GM19395 (cell line): ENCODE data around the gene GPR55.

Experiments used
- ATAC-seq: cut with Tn5 transposase; IDR thresholded peaks from one replicate; pipeline ENCODE4 v1.9.1; 2021; ENCODE audit warnings: mild to moderate bottlenecking, moderate library complexity; ENCODE audit not compliant: unreplicated experiment

Gene GPR55

DNA sequence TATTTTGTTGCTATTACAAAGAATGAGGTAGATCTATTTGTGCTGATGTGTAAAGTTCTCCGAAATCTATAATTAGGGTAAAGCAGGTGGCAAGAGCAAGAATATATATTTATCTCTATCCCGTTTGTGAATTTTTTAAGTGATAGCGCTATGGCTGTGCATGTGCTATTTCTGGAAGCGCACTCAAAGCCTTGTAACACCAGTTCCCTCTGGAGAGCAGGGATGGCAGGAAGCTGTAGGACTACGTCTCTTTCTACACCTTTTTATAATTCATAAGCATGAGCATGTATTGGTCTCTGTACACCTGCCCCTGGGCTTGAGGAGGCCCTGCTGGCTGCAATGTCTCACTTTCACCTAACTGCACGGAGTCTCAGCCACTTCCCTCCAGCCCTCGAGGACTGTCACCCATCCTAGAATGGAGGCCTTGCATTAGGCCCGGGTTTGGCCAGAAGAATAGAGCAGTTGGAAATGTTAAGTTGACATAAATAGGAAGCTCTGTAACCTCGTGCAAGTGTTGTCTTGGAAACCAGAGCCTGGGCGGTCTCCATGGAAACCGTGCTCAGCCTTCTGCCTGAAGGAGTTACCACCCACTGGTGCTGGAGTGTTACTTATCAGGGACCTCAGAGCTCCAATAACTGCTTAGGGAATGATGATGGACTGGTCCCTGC, 39.4 kb downstream of the GPR55 start:
- ATAC-seq = no peak

DNA sequence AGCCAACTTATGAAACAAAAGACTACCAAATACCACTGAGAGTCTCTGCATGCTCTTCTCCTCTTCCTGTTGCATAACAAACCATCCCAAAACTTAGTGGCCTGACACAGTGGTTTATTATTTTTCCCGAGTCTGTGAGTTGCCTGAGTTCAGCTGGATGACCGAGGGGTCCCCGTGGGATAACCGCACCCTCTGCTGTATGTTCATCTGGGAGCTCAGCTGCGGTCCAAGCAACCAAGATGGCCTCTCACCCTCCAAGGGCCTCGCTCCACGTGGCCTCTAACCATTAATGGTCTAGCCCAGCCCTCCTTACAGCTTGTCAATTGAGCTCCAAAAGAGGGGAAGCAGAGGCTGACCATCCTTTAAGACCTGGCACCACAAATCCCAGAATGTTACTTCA, 43.2 kb downstream of the GPR55 start:
- ATAC-seq = no peak

DNA sequence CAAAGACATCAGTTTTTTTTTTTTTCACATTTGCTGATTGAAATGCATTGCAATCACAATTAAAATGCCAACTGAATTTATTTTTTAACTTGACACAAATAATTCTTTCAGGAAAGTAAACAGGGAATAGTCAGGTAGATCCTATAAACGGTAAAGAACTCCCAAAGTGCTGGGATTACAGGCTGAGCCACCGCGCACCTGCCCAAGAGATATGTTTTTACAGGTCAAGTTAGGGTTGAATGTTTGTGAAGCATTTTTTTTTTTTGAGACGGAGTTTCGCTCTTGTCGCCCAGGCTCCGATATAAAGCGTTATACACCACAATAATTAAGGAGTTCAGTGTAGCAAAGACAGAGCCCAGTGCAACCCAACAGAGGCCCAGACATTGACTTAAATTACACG, 45.2 kb downstream of the GPR55 start:
- ATAC-seq = no peak

DNA sequence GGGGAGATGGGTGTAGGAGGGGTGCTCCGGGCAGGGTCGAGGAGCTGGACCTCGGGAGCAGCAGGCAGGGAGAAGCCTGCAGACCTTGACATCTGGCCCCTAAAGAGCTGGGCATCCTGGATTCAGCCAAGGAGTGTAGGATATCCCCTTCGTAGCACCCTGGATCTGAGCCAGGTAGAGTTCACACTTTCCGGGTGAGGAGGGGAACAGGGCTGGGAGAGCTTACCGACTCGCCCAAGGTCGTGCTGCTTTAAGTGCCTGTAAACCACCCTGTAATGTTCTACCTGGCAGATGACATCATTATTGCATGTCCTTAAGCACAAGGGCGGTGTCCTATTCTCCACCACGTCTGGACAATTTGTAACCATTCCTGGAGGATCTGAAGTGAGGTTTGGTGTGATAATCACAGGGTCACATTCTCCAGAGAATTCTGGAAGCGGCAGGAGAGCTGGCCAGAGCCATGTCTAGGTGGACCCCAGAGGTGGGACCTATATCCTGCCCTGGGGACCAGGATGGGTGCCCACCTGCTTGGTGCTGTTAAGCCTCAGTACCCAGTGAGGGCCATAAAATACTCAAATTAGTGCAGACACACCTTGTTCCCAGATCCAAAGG, 45.7 kb downstream of the GPR55 start:
- ATAC-seq = no peak

DNA sequence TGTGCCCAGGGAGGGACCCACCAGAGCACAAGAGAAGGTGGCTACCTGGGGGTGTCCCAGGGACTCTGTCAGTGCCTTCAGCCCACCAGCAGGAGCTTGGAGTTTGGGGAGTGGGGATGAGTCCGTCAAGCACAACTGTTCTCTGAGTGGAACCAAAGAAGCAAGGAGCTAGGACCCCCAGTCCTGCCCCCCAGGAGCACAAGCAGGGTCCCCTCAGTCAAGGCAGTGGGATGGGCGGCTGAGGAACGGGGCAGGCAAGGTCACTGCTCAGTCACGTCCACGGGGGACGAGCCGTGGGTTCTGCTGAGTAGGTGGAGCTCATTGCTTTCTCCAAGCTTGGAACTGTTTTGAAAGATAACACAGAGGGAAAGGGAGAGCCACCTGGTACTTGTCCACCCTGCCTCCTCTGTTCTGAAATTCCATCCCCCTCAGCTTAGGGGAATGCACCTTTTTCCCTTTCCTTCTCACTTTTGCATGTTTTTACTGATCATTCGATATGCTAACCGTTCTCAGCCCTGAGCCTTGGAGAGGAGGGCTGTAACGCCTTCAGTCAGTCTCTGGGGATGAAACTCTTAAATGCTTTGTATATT, 46.3 kb downstream of the GPR55 start:
- no peak for ATAC-seq

DNA sequence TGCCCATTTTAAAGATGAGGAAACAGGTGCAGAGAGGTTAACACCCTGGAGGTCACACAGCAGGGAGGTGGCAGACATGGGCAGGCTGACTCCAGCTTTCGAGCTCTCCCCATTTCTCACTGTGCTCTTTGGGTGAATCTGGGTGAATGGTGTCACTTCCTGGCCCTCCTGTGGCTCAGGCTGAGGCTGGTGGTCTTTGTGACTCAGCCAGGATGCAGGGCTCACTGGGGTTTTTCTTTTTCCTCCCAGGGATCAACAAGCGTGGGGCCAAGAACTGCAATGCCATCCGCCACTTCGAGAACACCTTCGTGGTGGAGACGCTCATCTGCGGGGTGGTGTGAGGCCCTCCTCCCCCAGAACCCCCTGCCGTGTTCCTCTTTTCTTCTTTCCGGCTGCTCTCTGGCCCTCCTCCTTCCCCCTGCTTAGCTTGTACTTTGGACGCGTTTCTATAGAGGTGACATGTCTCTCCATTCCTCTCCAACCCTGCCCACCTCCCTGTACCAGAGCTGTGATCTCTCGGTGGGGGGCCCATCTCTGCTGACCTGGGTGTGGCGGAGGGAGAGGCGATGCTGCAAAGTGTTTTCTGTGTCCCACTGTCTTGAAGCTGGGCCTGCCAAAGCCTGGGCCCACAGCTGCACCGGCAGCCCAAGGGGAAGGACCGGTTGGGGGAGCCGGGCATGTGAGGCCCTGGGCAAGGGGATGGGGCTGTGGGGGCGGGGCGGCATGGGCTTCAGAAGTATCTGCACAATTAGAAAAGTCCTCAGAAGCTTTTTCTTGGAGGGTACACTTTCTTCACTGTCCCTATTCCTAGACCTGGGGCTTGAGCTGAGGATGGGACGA, 47.1 kb downstream of the GPR55 start:
- ATAC-seq = no peak

DNA sequence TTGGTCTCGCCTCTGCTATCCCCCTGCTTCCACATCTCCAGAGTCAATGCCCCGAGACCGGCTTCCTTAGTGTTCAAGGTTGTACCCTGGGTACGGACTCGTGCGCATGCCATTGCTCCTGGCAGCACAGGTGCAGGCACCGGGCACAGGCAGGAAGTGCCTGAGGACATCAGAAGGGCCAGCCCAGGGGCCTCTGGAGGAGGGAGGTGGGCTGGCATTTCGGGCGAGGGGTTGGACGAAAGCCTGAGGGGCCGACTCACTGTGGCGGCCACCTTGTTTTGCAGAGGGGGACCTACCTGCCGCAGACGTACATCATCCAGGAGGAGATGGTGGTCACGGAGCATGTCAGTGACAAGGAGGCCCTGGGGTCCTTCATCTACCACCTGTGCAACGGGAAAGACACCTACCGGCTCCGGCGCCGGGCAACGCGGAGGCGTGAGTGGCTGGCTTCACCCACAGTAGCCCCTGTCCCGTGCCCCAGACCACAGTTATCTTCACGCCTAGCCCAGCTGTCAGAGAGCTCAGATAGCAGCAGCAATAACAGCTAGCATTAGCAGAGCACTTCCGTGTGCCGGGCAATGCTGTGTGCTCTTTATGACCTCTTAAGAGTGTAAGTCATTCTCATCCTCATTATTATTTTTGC, 47.8 kb downstream of the GPR55 start:
- no peak for ATAC-seq

DNA sequence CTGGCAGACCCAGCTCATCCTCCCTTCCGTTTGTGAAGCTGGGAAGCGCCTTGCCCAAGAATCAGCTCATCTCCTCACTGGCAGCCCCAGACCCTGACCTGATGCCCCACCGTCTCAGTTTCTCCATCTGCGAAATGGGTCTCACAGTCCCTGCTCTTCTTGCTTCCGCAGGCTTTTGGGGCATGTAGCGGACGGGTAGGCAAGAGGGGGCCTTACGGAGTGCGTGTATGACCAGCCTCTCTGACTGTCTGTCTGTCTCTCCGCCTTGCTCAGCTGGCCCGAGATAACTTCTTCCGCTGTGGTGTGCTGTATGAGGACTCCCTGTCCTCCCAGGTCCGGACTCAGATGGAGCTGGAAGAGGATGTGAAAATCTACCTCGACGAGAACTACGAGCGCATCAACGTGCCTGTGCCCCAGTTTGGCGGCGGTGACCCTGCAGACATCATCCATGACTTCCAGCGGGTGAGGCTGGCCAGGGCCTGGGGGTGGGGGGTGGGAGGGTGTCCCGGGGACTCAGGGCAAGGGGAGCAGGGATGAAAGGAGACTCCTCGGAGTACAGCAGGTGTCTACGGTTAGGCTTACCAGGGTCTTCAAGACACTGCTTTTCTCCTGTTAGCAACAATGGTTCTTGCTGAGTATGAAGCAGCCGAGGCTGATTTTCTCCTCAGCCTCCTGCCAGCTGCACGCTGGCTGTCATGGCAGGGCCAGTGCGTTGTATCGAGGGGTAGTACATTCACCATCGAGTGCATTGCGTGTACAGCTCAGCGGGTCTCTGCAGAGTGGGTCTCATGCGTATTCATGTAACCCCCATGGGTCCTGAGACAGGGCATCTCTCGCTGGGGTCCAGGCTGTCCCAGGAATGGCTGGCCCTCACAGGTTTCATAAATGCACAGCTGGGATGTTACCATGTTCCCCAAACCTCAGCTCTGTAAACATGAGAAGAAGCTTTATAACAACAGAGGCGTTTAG, 49.4 kb downstream of the GPR55 start:
- ATAC-seq = no peak

DNA sequence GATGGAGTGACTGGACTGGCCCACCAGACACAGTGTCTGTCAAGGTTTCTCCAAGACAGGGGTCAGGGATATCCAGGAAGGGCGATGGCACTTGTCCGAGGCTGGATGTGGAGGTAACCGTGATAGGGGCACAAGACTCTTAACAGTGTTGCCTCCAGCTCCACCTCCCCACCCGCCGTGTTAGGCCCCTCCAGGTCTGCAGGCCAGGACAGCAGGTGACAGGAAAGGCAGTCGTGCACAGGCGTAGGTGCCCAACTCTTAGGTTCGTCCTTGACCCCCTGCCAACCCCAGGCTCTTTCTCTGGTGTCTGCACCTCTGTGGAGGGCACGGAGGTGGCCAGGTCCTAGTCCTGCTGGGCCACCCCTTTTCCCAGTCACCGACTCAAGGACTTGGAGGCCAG, 50.2 kb downstream of the GPR55 start:
- ATAC-seq = no peak

DNA sequence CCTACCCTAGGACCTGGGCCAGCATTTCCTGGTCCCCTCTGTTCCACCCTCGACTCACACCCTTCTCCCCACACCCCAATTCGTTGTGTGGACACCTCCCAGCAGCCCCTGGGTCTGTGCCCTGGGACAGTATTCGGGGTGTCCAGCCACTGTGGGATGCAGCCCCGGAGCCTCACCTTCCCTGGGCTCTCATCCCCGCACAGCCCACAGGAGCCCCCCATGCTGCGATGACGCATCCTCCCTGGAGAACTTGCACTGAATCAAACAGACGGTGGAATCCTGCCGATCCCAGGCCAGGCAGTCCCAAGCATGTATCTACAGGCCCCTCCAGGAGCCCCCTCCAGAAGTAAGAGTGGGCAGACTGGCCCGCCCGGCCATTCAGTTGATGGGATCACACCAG, 50.6 kb downstream of the GPR55 start:
- ATAC-seq = no peak

DNA sequence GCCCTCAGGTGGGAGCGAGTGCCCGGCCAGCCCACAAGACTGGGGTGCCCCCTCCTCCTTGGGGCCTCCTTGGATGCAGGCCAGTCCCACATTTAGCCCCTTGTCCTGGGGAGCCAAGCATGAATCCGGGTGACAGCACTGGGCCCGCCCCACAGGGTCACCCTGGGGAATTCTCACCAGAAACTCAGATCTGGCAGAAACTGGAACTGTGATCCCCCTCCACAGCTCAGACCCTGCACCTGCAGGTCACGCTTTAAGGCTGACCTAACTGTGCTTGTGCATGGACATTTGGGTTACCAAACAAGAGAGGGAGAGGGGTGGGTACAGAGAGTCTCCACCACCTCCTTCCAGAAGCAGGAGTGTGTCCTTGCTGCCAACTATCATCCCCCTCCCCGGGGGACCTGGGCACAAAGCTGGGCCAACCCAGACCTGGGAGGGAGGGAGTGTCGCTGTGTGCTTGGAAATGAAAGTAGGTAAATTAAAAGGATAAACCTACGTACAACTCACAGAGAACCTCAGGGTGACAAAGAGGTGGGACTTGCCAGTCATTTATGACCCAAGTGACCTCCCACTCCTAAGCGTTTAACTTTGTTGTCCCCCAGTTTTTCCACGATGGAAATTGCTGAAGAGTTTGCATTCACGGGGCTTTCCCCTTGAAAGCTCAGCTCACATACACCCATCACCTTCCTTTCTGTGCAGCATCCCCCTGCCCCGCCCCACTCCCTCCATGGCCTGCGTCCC, 51.2 kb downstream of the GPR55 start:
- peak; percentile 72 for ATAC-seq

DNA sequence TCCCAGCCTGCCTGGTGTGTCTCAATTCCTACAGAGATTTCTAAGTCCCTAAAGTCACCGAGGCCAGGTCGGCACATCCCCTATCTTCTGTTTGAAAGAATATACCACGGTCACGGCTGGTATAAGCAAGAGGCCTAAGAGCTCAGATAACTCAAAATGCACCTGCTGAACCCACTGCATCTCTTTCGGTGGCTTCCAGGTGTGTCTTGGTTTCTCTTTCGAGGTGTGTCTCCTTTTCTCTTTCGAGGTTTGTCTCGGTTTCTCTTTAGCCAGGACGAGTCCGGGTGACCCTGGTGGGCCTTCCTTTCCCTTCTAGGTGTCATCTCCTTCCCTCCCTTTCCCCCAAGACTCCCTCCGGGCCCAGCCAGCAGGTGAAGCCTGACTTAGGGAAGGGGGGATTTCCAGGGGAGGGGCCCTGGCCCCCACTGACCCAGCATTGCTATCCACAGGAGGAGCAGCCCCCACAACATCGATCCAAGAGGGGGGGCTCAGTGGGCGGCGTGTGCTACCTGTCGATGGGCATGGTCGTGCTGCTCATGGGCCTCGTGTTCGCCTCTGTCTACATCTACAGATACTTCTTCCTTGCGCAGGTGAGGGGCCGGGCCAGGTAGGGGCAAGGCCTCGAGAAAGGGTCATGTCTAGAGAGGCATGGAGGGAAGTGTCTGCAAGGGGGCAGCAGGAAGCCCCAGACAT, 51.9 kb downstream of the GPR55 start:
- ATAC-seq = peak; percentile 72

DNA sequence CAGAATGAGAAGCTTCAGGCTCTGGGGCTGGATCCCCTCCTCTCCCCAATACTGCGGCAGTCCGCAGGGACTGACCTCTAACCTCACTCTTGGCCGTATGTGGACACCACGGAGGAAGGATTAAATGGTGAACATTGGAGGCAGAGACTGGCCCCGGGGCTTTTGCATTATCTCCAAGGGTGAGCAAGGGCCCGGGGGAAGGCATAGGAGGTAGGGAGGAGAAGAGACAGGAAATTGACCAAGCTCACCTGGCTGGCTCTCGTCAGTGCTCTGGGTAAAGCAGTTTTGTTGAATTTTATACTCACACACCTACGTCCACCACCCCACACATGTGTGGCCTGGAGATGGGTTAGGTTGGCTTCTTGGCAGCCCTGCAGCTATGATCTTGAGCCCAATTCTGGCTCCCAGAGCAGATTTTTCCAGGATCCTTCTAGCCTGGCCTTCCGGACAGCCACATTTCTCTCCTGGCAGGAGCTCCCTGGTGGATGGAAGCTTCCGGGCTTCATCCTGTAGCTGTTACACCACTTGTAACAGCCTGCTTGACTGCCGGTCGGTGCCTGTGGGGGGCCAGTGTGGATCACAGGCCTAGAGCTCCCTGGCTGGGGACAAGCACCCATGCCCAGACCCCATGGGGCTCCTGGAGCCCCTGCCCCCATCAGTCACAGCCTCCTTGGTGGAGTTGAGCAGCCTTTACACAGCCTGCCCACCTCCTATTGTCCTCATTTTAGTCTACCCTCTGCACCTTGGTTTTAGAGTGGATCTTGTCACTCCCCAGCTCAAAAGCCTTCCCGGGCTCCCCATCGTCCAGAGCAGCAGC, 52.7 kb downstream of the GPR55 start:
- ATAC-seq = peak; percentile 1

DNA sequence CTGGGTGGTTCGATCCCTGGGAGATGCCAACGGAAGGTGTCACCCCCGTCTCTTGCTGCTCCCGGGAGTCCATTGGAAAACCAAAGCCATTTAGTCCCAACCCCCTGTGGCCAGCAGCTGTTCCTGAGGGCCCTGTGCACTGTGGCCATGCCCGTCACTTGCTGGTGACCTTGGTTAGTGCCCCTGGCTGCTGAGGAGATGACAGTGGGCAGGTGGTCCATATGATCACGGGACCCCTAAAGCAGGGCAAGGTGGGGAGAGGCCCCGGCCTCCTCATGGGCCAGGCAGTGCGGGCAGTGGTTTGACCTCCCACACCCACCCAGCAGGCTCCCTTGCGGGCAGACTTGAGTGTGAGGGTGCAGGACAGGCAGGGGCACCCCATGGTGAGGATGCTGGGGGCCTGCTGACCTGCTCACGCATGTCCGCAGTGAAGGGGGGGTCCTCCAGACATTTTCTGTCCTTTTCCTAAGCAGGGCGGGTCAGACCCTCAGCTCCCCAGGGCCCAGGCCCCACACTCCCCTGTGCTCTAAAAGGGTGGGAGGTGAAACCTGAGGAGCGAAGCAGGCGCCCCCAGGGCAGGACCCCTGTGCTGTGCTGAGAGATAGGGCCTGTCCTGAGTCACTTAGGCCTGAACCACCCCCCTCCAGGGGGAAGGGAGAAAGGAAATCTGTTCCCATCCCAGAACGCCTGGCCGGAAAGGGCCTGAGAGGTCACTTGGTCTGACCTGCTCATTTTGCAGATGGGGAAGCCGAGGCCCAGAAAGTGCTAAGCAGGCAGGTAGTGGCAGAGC, 53.5 kb downstream of the GPR55 start:
- no peak for ATAC-seq

DNA sequence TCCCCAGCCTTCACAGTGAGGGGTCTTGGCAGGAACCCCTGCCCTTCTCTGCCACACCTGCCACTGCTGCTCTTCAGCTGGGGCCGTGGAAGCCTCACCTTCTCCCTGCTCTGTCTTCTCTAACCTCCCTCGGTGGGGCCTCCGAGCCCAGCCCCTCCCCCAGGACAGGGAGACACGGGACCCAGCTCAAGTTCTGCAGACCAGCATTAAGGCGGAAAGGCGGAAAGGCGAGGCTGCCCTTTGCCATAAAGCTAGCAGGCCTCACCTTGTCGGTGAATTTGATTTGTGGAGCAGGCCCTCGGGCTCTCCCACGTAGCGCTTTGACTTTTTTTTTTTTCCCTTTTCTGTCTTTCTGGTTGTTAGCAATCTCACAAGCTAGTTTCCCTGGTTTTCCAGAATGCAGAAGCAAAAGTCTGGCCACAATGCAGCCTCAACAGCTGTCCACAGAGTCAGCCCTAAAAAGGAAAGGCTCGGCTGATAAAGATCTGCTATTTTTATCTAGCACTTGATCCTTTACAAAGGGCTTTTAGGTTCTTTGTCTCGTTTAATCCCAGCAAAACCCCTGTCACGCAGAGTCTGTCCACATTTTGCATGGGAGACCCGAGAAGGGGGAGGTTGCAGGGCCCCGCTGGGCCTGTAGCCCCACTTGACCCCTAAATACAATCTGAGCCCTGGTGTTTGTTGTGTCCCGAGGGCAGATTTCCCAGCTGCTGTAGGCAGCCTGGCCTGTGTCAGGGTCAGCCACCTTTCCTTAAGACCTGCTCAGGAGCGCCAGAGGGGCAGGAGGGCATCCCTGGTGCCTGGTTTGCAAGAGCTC, 54.3 kb downstream of the GPR55 start:
- ATAC-seq = no peak

DNA sequence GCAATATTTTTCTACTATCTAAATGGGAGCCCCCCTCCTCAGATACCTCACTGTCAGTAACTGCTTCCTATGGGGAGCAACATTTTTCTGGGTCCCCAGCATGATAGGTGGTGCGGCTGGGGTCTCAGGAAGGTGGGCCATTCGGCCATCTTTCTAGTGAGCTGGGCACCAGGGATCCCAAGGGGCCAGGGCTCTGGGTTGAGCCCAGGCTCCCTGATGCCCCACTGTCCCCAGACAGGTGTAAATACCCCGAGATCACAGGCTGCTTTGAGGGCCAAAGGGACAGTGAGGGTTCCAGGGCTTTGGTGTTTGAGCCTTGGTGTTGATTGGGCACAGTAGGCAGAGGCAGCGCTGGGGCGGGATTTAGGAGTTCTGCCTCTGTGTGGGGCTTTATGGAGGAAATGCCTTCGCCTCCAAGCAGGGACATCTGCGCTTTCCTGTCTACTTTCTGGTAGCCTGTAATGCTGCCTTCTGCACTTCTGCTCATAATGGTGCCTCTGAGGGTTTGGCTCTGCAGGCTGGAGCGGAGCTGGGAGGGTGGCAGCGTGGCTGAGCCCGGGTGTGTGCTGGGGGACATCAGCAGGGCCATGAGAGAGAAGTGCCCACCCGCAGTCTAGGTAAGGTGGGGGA, 55.0 kb downstream of the GPR55 start:
- no peak for ATAC-seq
